HTERT RPE-1 (cell line): ENCODE results near the gene LMF1.

Source experiments
- in situ Hi-C: fragments of 300-500 bp; cut with MboI; formaldehyde crosslinking; loops from 4 replicates; pipeline ENCODE4 v1.14.3; 2020; ENCODE audit warnings: low sequenced_read_pairs

The LMF1 gene

GRCh38 chr16:970766-971581, at the start of gene LMF1:
TSS of gene LMF1 (minus strand) at chr16:970984. CDS start at chr16:970980, 4 bp downstream.
- in situ Hi-C loops, result no loop called here

- in situ Hi-C loops, result no loop called here
Measured at GRCh38 chr16:1020091-1020399, 49.3 kb upstream of the LMF1 start.

DNA sequence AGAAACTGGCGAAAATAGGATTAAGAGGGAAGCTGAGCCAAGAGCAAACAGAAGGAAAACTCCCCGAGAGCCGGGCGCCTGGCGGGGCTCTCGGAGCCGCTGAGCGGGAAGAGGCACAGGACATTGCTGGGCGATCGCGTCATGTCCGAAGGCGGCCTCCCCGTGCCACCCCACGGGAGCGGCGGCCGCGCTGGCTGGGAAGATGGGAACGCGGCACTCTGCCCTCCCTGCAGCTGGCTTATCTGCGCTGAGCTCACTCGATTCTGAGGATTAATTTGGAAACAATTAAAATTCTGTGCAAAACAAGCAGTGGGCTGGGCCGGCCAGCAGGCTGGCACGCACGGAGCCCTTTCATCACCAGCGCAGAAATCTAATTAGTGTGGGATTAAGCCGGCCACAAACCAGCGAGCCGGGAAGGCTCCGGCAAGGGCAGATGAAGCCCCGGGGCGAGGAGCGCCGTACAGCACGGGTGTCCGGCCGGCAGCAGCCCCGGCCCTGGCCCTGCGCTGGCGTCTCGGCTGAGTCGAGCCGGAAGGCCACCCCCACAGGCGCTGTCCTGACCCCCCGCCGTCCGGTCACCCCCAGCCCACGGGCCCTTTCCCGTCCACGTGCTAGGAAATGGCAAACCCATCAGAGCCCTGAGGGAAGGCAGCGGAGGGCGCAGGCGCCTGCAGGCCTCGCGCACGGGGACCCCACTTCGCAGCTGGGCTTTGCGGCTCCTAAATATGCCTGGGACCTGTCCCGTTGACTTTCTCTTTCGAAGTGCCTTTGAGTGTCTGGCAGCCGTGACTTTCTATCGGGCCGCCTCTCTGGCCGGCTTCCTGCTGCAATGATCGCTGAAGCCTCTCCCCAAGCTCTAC, 48.7 kb upstream of the LMF1 start:
- in situ Hi-C loops, result no loop called here

DNA sequence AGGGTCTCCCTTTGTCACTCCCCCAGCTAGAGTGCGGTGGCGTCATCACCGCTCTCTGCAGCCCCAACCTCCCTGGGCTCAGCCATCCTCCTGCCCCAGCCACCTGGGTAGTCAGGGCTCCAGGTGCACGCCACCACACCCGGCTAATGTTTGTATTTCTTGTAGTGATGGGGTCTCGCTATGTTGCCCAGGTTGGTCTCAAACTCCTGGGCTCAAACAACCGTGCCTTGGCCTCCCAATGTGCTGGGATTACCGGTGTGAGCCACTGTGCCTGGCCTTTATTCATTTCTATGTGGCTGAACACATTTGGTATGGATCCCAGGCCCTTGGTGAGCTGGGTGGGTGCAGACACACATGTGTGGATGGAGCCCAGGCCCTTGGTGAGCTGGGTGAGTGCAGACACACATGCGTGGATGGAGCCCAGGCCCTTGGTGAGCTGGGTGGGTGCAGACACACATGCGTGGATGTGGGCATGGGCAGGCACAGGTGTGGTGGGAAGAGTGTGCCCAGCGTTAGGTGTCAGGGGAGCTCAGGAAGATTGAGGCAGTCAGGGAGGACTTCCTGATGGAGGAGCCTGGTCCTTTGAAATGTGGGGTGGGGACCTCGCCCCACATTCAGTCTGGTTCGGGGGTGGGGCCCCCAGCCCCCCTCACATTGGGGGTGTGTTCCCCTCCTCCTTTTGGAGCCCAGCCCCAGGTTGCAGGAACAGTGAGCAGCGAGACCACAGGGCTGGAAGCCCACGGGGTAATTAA, 47.8 kb upstream of the LMF1 start:
- in situ Hi-C loops, result no loop called here

DNA sequence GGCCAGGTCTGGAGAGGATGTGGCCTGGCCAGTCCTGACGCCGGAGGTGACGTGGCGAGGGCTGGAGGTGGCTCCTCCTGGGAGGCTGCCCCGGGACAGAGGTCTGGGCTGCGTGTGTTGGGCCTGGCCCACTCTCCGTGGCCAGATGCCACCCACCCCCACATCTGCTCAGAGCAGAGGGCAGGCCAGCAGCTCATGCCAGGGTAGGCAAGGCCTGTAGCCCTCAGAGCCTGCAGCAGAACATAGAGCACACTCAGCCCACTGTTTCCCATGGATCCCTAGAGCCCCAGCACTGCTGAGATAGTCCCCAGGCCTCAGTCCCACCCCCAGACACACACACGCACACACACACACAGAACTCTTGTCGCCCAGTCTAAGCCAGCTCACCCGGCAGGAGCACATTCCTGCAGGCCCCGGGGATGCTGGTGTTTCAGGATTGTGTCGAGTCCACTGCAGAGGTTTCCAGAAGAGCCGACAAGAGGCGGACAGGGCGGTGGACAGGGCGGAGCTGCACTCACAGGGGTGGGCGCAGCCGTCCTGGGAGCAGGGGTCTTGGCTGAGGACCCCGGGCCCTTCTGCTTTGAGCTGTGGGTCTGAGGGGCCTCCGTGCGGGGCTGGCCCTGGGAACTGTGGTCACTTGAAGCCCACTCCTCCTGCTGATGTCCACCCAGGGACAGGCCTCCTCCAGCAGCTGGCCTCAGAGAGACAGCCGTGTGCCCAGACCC, 44.1 kb upstream of the LMF1 start:
- in situ Hi-C loops, result no loop called here

- in situ Hi-C loops, result no loop called here
Measured at GRCh38 chr16:1014221-1014620, 43.4 kb upstream of the LMF1 start.

- in situ Hi-C loops, result no loop called here
Measured at GRCh38 chr16:1013593-1013900, 42.8 kb upstream of the LMF1 start.

- in situ Hi-C loops, result no loop called here
Measured at GRCh38 chr16:1012722-1013592, 42.2 kb upstream of the LMF1 start.

DNA sequence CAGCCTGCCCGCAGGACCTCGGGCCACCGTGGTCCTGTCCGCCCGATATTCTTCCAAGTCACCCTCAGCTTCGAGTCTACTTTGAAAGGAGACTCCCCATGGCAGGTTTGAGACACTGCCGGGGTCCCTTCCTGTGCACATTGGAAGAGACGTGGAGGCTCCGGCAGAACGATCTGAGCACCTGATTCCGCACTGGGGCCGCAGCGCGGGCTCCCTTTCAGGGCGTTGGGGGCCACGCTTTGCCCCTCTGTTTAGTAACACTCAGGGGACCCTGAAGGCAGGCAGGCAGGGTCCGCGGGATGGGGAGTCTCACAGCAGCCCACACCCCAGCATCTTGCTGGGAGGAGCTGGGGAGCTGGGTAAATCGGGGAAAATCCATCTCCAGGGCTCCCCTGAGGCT, 41.4 kb upstream of the LMF1 start:
- in situ Hi-C loops, result no loop called here

DNA sequence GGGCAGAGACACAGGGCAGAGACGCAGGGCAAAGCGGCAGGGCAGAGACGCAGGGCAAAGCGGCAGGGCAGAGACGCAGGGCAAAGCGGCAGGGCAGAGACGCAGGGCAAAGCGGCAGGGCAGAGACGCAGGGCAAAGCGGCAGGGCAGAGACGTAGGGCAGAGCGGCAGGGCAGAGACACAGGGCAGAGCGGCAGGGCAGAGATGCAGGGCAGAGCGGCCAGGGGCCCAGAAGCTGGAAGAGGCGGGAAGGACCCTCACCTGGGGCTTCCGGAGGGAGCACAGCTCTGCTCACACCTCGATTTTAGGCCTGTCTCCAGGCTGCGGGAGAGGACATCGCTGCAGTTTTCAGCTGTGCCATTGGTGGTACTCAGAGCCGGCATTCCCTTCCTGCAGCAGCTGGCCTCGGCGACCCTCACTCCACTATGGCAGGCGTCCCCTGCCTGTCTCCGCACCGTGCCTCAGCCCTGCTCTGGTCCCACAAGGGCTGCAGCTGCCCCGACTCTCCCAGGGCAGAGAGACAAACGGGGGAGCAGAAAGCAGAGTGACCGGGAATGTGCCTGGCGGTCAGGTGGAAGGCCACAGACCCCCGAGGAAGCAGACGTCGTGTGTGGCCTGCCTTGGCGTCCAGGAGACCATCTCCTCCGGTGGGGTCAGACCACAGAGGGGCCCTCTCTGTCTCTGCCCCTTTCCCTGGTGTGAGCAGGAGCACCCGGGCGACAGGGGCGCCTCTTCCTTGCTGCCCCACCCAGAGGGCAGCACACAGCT, 40.7 kb upstream of the LMF1 start:
- in situ Hi-C loops, result no loop called here

GRCh38 chr16:1010815-1011214, 40.0 kb upstream of the LMF1 start:
- in situ Hi-C loops, result no loop called here

- in situ Hi-C loops, result no loop called here
Measured at GRCh38 chr16:1010251-1010650, 39.5 kb upstream of the LMF1 start.

- in situ Hi-C loops, result no loop called here
Measured at GRCh38 chr16:1009358-1010150, 38.8 kb upstream of the LMF1 start.

DNA sequence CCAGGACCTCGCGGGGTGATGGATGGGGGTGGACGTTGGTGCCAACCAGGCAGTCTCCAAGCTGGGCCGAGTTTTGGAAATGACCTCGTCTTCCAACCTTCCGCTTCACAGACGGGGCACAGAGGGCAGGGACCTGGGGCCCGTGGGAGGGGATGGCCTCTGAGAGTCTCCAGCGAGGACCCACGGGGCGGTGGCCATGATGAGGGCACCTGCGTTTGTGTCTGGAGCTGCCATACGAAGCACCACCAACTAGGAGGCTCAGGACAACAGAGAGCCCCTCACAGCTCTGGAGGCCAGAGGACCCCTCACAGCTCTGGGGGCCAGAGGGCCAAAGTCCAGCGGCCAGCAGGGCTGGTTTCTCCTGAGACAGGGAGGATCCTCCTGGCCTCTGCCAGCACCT, 37.3 kb upstream of the LMF1 start:
- in situ Hi-C loops, result no loop called here

DNA sequence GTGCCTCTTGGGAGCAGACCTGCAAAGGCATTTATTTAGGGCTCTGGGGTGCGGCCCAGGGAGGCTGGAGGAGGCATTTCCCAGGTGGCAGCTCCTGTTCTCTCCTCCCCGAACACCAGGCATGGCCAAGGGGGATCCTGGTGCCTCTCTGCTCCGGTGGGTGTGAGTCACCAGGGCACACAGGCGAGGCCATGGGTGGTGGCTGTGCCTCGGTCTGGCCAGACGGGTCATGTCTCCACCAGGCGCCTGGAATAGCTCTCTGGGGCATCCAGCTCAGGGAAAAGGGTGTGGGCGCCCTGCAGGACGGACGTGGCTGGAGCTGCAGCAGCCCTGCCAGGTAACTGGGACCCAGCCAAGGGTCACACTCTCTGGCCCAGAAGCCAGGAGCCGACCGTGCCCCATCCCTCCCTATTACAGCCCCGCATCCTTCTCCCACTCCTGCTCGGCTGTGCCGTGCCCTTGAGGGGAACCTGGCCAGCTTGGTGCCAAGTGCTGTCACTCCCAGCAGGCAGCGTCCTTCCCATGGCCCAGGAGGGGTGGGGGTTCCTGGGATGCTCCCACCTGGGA, 36.6 kb upstream of the LMF1 start:
- in situ Hi-C loops, result no loop called here

DNA sequence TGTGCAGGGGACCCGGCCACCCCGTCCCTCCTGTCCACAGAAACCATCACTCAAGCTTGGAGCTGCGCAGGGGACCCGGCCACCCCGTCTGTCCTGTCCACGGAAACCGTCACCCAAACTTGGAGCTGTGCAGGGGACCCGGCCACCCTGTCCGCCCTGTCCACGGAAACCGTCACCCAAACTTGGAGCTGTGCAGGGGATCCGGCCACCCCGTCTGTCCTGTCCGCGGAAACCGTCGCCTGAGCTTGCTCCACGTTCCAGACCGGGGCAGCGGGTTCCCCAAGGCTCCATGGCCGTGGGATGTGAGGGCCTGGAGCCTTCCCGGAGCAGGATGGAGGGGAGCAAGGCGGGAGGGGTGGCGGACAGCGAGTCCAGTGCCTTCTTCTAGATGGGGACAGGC, 36.0 kb upstream of the LMF1 start:
- in situ Hi-C loops, result no loop called here

- in situ Hi-C loops, result no loop called here
Measured at GRCh38 chr16:1005286-1005685, 34.5 kb upstream of the LMF1 start.
